Activated CD4-positive, alpha-beta T cell treated with anti-CD3 and anti-CD28 coated beads, Interleukin-2, Interleukin-4, amounts not matched to agents 100 ng/mL and 50 ng/mL, durations not matched to agents 16 hours and 8 hours (primary cell): ENCODE measurements around the gene CES4A.

ENCODE experiments used
- DNase-seq: peaks from one replicate; pipeline ENCODE4 v3.0.0-alpha.2; 2020; ENCODE audit warnings: low spot score

CES4A gene

DNA sequence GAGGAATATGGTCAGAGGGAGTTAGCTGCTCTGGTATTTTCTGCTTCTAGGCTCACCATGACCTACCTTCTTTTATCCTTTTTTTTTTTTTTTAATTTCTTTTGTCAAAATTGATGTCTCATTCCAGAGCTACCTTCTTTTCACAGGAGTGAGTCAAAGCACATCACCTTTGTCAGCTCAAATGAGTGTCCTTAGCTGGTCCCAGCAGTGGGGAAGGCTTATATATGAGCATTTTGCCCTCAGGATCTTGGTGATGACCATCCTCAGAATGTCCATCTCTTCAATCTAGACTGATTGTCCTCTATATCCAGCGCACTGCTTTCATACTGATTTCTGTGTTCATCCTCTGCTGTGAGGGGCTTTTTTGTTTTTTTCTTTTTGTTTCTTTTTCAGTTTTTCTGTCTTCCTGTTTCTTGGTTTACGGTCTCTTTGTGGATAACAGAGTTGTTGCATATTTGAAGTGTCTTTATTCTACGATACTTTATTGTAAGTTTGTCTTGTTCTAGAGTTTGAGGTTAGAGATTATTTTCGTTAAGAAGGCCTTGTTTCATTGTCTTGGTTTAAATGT lies 65.5 kb downstream of the CES4A start:
- DNase-seq: peak; percentile 47

DNA sequence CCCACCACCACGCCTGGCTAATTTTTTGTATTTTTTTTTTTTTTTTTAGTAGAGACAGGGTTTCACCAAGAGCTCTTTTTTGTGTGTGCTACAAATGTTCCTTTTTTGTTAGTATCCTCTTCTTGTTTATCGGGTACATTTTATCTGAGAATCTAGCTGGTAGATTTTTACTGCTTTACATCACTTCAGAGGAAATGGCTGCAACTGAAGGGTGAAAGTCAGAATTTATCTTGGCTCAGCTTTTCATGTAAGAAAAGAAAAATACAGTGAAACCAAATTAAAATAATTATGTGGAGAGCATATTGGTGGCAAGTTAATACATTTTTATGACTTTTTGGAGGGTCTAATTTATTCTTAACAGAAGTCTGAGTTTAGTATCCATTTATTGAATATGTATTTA lies 66.5 kb downstream of the CES4A start:
- no peak for DNase-seq

DNA sequence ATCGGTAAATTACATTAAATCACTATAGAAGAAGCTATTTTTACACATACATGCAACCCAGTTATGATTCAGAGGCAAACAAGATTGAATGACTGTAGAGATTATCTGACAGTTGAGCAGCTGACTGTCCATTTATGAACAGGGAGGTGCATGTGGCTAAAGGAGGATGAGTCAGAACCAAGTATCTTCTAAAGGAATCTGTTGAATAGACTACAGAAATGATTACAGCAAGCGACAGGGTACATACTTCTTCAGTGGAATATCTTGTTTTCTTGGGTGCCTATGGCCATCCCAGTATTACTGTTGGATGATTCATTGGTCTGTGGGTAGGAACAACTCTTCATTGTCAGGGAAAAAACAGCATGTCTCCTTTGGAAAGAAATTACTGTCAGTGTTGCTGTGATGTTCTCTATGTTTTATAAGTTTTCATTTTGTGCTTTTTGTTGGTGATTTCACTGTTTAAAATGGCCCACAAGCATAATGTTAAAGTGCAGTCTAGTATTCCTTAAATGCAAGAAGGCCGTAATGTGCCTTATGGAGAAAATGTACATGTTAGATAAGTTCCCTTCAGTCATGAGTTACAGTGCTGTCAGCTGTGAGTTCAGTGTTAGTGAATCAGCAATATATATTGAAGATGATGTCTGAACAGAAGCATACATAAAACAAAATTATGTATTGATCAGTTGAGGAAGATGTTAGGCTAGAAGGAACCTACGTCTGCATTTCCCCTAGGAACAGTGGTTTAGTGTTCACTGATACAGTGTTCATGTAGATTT lies 67.5 kb downstream of the CES4A start:
- peak; percentile 89 for DNase-seq
